ENCODE results near the gene MIB2. TPM values are rescaled to one million over a fixed set of nuclear protein-coding genes. Genes with fewer than 3 reads are reported as not detected.
"Not testable (repeated sequence)": the region's sequence is repeated elsewhere in the genome, so short reads cannot be mapped to it uniquely, and the experiment has no call there.

MIB2 gene
- polyA plus RNA-seq, 4 donors = 44.7 to 213 (median 116) TPM

DNA sequence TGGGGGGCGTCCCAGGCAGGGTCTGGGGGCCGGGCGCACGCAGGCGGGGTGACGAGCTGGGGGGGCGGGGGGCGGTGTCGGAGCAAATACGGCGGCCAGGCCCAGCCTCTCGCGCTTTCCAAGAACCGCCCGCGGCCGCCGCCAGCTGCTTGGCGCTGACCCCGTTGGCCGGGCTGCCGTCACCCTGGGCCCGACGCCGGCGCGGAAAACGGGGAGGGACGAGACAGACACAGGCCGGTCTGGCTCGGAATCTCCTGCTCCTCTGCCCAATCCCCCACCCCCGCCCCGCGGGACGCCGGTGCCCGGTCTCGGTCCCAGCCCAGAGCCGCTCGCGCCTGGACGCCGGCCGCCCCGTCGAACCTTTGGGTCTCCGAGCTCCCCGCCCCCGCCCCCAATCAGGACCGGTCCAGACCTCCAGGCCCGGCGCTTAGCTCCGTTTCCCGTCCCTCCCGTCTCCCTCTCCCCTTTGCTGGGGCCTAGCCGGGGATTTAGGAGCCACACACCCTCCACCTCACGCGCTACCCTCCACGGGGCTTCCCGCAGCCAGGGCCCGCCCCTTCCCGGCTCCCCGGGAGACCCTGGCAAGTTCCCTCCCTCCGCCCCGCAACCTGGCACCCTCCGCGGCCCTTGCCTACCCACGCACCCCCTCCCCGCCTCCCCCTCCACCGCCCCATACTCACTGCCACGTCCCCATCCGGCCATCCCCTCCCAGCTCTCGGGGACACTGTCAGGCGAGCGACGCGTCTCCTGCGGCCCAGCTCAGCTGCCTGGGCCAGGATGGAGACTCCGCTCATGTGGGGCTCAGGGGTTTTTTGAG, 15.9 kb downstream of the MIB2 start:
- DNase-seq = peak in 1 of 2 donors; percentile 53
- 6 to 8% (median 6%) methylated on average over 40 to 79 of the region's 79 CpGs for WGBS, 3 donors
- H3K27me3 ChIP-seq (ENCODE audit: control insufficient read depth in 3 of 3, insufficient read depth in 3 of 3, low read length in 3 of 3) = peaks cover 2 to 23% (median 4%) of the 10 kb centered on the region in 3 donors
- peak overlapping the region in 2 of 3 donors; percentile 27 to 44 for H3K4me3 ChIP-seq (ENCODE audit: low read depth in 1 of 3, low read length in 3 of 3)
- peaks cover 0 to 23% (median 0%) of the 10 kb centered on the region in 3 donors for H3K36me3 ChIP-seq (ENCODE audit: control insufficient read depth in 3 of 3, insufficient read depth in 2 of 3, low read depth in 1 of 3, low read length in 3 of 3)
- peak overlapping the region in 2 of 3 donors; percentile 70 to 76 for H3K27ac ChIP-seq (ENCODE audit: low read depth in 1 of 3, low read length in 2 of 3)
- no peak for FAIRE-seq
- H3K4me1 ChIP-seq (ENCODE audit: control insufficient read depth in 3 of 3, insufficient read depth in 2 of 3, low read depth in 1 of 3, low read length in 2 of 3) = no peaks in the 10 kb centered on the region
- no peaks in the 10 kb centered on the region for H3K9me3 ChIP-seq (ENCODE audit: control insufficient read depth in 2 of 2, insufficient read depth in 1 of 2, low read depth in 1 of 2, low read length in 1 of 2)

DNA sequence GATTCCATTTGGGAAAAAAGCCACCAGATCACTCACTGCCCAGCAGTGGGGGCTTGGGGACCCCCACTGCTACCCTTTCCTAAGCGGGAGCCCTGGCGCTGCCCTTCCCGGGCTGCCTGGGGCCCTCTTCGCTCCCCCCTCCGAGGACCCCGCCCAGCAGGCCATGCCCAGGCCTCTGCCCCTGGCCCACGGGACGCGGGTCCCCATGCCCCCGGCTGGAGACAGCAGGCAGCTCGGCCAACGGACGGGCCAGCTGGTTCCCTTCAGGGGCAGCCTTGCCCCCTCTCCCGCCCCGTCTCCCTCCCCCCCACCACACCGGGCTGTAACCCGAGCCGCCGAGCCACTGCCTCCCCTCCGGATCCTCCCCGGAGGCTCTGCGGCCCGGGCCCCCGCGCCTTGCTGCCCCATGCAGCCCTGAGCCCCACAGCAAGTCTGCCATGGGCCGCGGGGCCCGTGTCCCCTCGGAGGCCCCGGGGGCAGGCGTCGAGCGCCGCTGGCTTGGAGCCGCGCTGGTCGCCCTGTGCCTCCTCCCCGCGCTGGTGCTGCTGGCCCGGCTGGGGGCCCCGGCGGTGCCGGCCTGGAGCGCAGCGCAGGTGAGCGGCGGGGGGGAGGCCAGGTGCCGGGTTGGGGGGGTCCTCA, 16.6 kb downstream of the MIB2 start, which contains the start of gene MMP23B:
Gene MMP23B (plus strand): TSS at position 392 of the 639 bp plus-strand sequence. CDS start 46 bp downstream, at position 438.
- Histone ChIP-seq H3K4me3 (ENCODE audit: low read depth in 1 of 3, low read length in 3 of 3) (peak within 1 kb of the TSS in 2 of 3 donors; percentile 27 to 44), H3K27ac (ENCODE audit: low read depth in 1 of 3, low read length in 2 of 3) (peak within 1 kb of the TSS in 2 of 3 donors; percentile 67 to 76), H3K4me1 (ENCODE audit: control insufficient read depth in 3 of 3, insufficient read depth in 2 of 3, low read depth in 1 of 3, low read length in 2 of 3) (no peaks in the 10 kb centered on the region), H3K27me3 (ENCODE audit: control insufficient read depth in 3 of 3, insufficient read depth in 3 of 3, low read length in 3 of 3) (peaks cover 2 to 23% (median 4%) of the 10 kb centered on the region in 3 donors), H3K9me3 (ENCODE audit: control insufficient read depth in 2 of 2, insufficient read depth in 1 of 2, low read depth in 1 of 2, low read length in 1 of 2) (no peaks in the 10 kb centered on the region), H3K36me3 (ENCODE audit: control insufficient read depth in 3 of 3, insufficient read depth in 2 of 3, low read depth in 1 of 3, low read length in 3 of 3) (peaks cover 0 to 25% (median under 1%) of the 10 kb centered on the region in 3 donors)
- DNase-seq (peak in 1 of 2 donors; percentile 45), FAIRE-seq (no peak)
- WGBS, 3 donors = 1 to 3% (median 2%) methylated on average over 23 to 48 of the region's 48 CpGs

DNA sequence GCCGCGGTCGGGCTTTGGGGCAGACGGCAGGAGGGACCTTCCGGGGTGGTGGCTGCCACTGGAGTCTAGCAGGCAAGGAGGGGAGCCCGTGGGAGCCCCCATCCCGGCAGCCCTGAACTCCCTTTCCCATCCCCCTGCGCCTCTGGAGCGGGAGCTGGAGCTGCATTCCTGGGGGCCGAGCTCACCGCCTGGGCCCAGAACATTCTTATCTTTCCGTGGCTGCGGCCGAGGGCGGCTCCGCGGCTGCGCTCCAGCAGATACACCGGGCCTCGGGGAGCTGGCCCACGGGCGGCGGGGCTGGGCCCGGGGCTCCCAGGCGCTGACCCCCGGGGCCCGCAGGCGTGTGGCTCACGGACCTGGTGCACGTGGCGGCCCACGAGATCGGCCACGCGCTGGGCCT, 18.1 kb downstream of the MIB2 start:
- Histone ChIP-seq H3K27me3 (ENCODE audit: control insufficient read depth in 3 of 3, insufficient read depth in 3 of 3, low read length in 3 of 3) (peaks cover 2 to 23% (median 4%) of the 10 kb centered on the region in 3 donors), H3K36me3 (ENCODE audit: control insufficient read depth in 3 of 3, insufficient read depth in 2 of 3, low read depth in 1 of 3, low read length in 3 of 3) (peaks cover 0 to 21% (median 5%) of the 10 kb centered on the region in 3 donors)
- not testable (repeated sequence) for H3K4me3 ChIP-seq (ENCODE audit: low read depth in 1 of 3, low read length in 3 of 3); H3K4me1 ChIP-seq (ENCODE audit: control insufficient read depth in 3 of 3, insufficient read depth in 2 of 3, low read depth in 1 of 3, low read length in 2 of 3); DNase-seq; H3K9me3 ChIP-seq (ENCODE audit: control insufficient read depth in 2 of 2, insufficient read depth in 1 of 2, low read depth in 1 of 2, low read length in 1 of 2); H3K27ac ChIP-seq (ENCODE audit: low read depth in 1 of 3, low read length in 2 of 3); FAIRE-seq
- WGBS, 3 donors = no CpG with 5 or more reads among the region's 35 CpGs

DNA sequence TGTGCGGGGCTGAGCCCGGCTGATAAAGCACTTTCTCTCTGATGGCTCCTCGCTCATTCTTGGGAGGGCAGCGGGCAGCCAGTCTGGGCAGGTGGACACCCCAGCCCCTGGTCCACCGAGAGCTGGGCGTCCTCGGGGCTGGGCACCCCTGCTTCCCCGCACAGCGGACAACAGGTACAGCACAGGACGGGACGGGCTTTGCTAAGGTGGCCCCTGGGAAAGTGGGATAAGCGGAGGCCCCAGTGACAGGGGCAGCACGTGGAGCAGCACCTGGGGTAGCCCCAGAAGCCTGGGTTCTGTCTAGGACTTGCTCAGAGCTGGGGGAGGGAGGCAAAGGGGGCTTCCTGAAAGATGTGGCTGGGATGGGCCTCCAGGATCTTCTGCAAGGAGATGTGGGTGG, 19.3 kb downstream of the MIB2 start:
- H3K27ac ChIP-seq (ENCODE audit: low read depth in 1 of 3, low read length in 2 of 3); H3K4me1 ChIP-seq (ENCODE audit: control insufficient read depth in 3 of 3, insufficient read depth in 2 of 3, low read depth in 1 of 3, low read length in 2 of 3); H3K9me3 ChIP-seq (ENCODE audit: control insufficient read depth in 2 of 2, insufficient read depth in 1 of 2, low read depth in 1 of 2, low read length in 1 of 2); H3K4me3 ChIP-seq (ENCODE audit: low read depth in 1 of 3, low read length in 3 of 3); FAIRE-seq; DNase-seq: not testable (repeated sequence)
- peaks cover 2 to 20% (median 4%) of the 10 kb centered on the region in 3 donors for H3K27me3 ChIP-seq (ENCODE audit: control insufficient read depth in 3 of 3, insufficient read depth in 3 of 3, low read length in 3 of 3)
- 87 to 93% (median 90%) methylated on average over 9 of the region's 13 CpGs for WGBS, 3 donors
- H3K36me3 ChIP-seq (ENCODE audit: control insufficient read depth in 3 of 3, insufficient read depth in 2 of 3, low read depth in 1 of 3, low read length in 3 of 3) = peaks cover 2 to 22% (median 5%) of the 10 kb centered on the region in 3 donors

DNA sequence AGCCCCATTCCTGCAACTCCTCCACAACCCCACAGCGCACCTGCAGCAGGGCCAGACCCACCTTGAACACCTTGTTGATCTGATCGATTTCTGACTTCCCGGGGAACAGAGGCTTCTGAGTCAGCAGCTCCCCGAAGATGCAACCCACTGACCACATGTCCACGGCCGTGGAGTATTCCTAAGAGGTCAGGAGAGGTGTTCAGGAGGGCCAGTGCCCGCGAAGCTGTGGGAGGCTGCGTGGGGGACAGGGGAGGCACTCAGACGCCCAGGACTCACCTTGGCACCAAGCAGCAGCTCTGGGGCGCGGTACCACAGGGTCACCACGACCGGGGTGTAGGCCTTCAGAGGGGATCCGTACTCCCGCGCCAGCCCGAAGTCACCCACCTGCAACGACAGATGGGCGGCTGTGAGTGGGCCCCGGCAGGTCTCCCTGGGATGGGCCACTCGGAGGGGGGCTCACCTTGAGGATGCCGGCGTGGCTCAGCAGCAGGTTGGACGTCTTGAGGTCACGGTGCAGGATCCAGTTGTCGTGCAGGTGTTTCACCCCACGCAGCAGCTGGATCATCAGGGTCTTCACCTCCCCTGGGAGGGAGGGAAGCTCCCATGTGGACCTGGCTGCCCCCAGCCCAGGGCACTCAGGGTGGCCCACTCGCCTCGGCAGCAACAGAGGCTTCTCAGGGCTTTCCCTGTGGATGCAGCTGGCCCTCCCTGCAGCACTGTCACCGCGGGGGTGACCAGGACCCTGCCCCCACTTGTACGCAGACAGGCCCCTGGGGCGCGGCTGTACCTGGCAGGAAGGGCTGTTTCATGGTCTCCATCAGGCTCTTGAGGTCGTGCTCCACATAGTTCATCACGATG, 21.6 kb downstream of the MIB2 start:
- H3K36me3 ChIP-seq (ENCODE audit: control insufficient read depth in 3 of 3, insufficient read depth in 2 of 3, low read depth in 1 of 3, low read length in 3 of 3) = peaks cover 2 to 27% (median 5%) of the 10 kb centered on the region in 3 donors
- not testable (repeated sequence) for H3K9me3 ChIP-seq (ENCODE audit: control insufficient read depth in 2 of 2, insufficient read depth in 1 of 2, low read depth in 1 of 2, low read length in 1 of 2); H3K4me3 ChIP-seq (ENCODE audit: low read depth in 1 of 3, low read length in 3 of 3); H3K27ac ChIP-seq (ENCODE audit: low read depth in 1 of 3, low read length in 2 of 3); H3K4me1 ChIP-seq (ENCODE audit: control insufficient read depth in 3 of 3, insufficient read depth in 2 of 3, low read depth in 1 of 3, low read length in 2 of 3); H3K27me3 ChIP-seq (ENCODE audit: control insufficient read depth in 3 of 3, insufficient read depth in 3 of 3, low read length in 3 of 3); DNase-seq; FAIRE-seq
- WGBS, 3 donors = 89 to 94% (median 91%) methylated on average over 31 to 37 of the region's 37 CpGs

DNA sequence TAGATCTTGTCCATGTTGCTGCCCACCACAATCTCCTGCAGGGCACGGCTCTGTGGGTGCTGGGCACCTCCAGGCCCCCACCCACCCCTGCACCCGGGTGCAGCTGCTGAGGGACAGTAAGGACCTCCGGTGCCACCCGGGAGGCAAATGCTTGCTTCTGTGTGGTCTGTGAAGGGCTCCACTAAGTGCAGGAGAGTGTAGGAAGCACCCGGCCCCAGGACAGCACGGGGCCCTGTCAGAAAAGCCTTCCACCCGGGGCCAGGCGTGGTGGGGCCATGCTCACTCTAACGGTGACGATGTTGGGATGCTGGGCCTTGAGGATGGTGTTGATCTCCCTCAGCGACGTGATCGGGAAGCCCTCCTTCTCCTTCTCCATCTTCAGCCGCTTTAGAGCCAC, 22.2 kb downstream of the MIB2 start:
- not testable (repeated sequence) for H3K9me3 ChIP-seq (ENCODE audit: control insufficient read depth in 2 of 2, insufficient read depth in 1 of 2, low read depth in 1 of 2, low read length in 1 of 2); H3K4me3 ChIP-seq (ENCODE audit: low read depth in 1 of 3, low read length in 3 of 3); H3K27me3 ChIP-seq (ENCODE audit: control insufficient read depth in 3 of 3, insufficient read depth in 3 of 3, low read length in 3 of 3); DNase-seq; H3K27ac ChIP-seq (ENCODE audit: low read depth in 1 of 3, low read length in 2 of 3); H3K4me1 ChIP-seq (ENCODE audit: control insufficient read depth in 3 of 3, insufficient read depth in 2 of 3, low read depth in 1 of 3, low read length in 2 of 3); FAIRE-seq
- H3K36me3 ChIP-seq (ENCODE audit: control insufficient read depth in 3 of 3, insufficient read depth in 2 of 3, low read depth in 1 of 3, low read length in 3 of 3) = peaks cover 2 to 27% (median 5%) of the 10 kb centered on the region in 3 donors
- WGBS, 3 donors = 90 to 92% (median 91%) methylated on average over 11 to 14 of the region's 14 CpGs

DNA sequence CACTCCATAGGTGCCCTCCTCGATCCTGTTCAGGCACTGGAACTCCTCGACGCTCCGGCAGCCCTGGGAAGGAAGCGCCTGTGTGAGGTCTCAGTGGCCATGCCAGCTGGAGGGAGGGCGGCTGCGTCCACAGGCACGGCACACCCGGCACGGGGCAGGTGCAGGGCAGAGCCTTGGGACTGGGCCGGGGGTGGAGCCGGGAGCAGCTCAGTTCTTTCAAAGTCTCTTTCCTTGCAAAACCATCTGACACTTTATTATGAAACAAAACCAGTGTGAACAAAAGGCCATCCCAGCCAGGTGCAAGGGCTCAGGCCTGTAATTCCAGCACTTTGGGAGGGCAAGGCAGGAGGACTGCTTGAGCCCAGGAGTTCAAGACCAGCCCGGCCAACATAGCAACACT, 23.2 kb downstream of the MIB2 start:
- 78 to 93% (median 84%) methylated on average over 7 to 9 of the region's 13 CpGs for WGBS, 3 donors
- H3K4me1 ChIP-seq (ENCODE audit: control insufficient read depth in 3 of 3, insufficient read depth in 2 of 3, low read depth in 1 of 3, low read length in 2 of 3); FAIRE-seq; H3K9me3 ChIP-seq (ENCODE audit: control insufficient read depth in 2 of 2, insufficient read depth in 1 of 2, low read depth in 1 of 2, low read length in 1 of 2); H3K27me3 ChIP-seq (ENCODE audit: control insufficient read depth in 3 of 3, insufficient read depth in 3 of 3, low read length in 3 of 3); H3K27ac ChIP-seq (ENCODE audit: low read depth in 1 of 3, low read length in 2 of 3); H3K4me3 ChIP-seq (ENCODE audit: low read depth in 1 of 3, low read length in 3 of 3): not testable (repeated sequence)
- peaks cover 2 to 27% (median 5%) of the 10 kb centered on the region in 3 donors for H3K36me3 ChIP-seq (ENCODE audit: control insufficient read depth in 3 of 3, insufficient read depth in 2 of 3, low read depth in 1 of 3, low read length in 3 of 3)
- DNase-seq = peak in 1 of 2 donors; percentile 64

DNA sequence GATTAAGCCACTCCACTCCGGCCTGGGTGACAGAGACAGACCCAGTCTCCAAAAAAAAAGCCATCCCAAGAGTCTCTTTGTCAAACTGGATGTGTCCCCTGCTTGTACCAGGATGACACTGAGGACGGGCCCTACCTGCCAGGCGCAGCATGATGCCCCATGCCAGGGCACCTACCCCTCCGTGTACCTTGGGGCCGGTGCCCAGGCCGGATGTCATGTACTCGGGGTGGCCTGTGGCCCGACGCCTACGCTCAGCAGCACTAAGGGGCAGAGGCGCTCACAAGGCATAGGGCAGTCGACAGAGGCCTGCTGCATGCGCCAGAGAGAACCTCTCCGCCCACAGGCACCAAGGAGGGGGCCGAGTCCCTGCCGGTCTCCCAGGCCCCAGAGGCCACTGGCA, 24.1 kb downstream of the MIB2 start:
- not testable (repeated sequence) for H3K27ac ChIP-seq (ENCODE audit: low read depth in 1 of 3, low read length in 2 of 3); H3K27me3 ChIP-seq (ENCODE audit: control insufficient read depth in 3 of 3, insufficient read depth in 3 of 3, low read length in 3 of 3); DNase-seq; H3K9me3 ChIP-seq (ENCODE audit: control insufficient read depth in 2 of 2, insufficient read depth in 1 of 2, low read depth in 1 of 2, low read length in 1 of 2); FAIRE-seq; H3K4me1 ChIP-seq (ENCODE audit: control insufficient read depth in 3 of 3, insufficient read depth in 2 of 3, low read depth in 1 of 3, low read length in 2 of 3); H3K4me3 ChIP-seq (ENCODE audit: low read depth in 1 of 3, low read length in 3 of 3)
- H3K36me3 ChIP-seq (ENCODE audit: control insufficient read depth in 3 of 3, insufficient read depth in 2 of 3, low read depth in 1 of 3, low read length in 3 of 3) = peaks cover 2 to 27% (median 5%) of the 10 kb centered on the region in 3 donors
- WGBS, 3 donors = 94 to 97% (median 95%) methylated on average over 11 to 16 of the region's 16 CpGs
